Measurements from ENCODE around the gene NR4A3. TPM values are rescaled to one million over a fixed set of nuclear protein-coding genes. Genes with fewer than 3 reads are reported as not detected.

Gene NR4A3
- polyA plus RNA-seq, 1 donor, result 0.92 TPM

GRCh38 chr9:99814359-99814758 is 7.3 kb upstream of the NR4A3 start:
- DNase-seq, result peak; percentile 33

GRCh38 chr9:99816392-99816791 is 5.3 kb upstream of the NR4A3 start:
- no peak for DNase-seq

- DNase-seq, result no peak
Measured at GRCh38 chr9:99818500-99818899, 3.2 kb upstream of the NR4A3 start.

- DNase-seq, result peak; percentile 84
Measured at GRCh38 chr9:99819123-99819855, 2.4 kb upstream of the NR4A3 start.

- peak; percentile 94 for DNase-seq
Measured at GRCh38 chr9:99819856-99820684, 1.6 kb upstream of the NR4A3 start.

GRCh38 chr9:99820685-99821395 is 845 bp upstream of the NR4A3 start:
- peak; percentile 72 for DNase-seq

GRCh38 chr9:99822109-99822805 is 572 bp downstream of the NR4A3 start:
- DNase-seq, result peak; percentile 40

GRCh38 chr9:99822806-99823591 is 1.3 kb downstream of the NR4A3 start:
- no peak for DNase-seq

- DNase-seq, result no peak
Measured at GRCh38 chr9:99823681-99824377, 2.1 kb downstream of the NR4A3 start.

- no peak for DNase-seq
Measured at GRCh38 chr9:99824378-99825171, 2.9 kb downstream of the NR4A3 start.

GRCh38 chr9:99825172-99826046 is 3.7 kb downstream of the NR4A3 start:
- no peak for DNase-seq

GRCh38 chr9:99826579-99826978 is 4.9 kb downstream of the NR4A3 start:
- no peak for DNase-seq

- DNase-seq, result no peak
Measured at GRCh38 chr9:99827244-99827643, 5.6 kb downstream of the NR4A3 start.

GRCh38 chr9:99828054-99828416 is 6.3 kb downstream of the NR4A3 start:
- DNase-seq, result no peak

GRCh38 chr9:99828417-99829176 is 6.9 kb downstream of the NR4A3 start:
- DNase-seq, result peak; percentile 52

- DNase-seq, result no peak
Measured at GRCh38 chr9:99831857-99832557, 10.3 kb downstream of the NR4A3 start.

- no peak for DNase-seq
Measured at GRCh38 chr9:99832558-99832864, 10.8 kb downstream of the NR4A3 start.

GRCh38 chr9:99833735-99834134 is 12.1 kb downstream of the NR4A3 start:
- no peak for DNase-seq
